Measurements from ENCODE around the gene NR4A1.
A peak's percentile ranks its signal among the peaks of the same experiment; 100 is the strongest.

Gene NR4A1

DNA sequence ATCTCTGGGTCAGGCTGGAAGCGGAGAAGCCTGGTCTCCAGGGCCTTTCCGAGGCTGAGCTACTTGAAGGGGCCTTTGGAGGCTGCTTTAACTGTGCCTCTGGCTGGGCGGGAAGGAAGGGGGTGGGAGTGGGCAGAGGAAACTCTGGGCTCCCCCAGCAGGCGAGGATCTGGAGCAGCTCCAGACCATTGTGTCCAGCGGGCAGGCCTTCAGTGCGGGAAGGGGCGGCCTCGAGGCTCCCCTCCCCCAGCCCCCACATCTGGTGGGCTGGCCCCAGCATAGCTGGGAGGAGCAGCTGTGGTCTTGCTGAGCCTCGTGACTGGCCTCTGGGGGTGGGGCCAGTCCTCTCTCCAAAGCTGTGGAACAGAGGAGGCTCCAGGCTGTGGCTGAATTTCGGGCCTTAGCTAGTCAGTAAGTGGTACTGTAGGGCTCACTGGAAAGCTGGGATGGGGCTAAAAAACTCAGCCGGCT is 41.1 kb upstream of the NR4A1 start:
- DNase-seq (ENCODE audit: low read depth in 1 of 2, low spot score in 1 of 2) = no peak
- TF ChIP-seq JUND (IDR thresholded peaks at IDR 0.05; ENCODE audit: low read depth) = no peak

DNA sequence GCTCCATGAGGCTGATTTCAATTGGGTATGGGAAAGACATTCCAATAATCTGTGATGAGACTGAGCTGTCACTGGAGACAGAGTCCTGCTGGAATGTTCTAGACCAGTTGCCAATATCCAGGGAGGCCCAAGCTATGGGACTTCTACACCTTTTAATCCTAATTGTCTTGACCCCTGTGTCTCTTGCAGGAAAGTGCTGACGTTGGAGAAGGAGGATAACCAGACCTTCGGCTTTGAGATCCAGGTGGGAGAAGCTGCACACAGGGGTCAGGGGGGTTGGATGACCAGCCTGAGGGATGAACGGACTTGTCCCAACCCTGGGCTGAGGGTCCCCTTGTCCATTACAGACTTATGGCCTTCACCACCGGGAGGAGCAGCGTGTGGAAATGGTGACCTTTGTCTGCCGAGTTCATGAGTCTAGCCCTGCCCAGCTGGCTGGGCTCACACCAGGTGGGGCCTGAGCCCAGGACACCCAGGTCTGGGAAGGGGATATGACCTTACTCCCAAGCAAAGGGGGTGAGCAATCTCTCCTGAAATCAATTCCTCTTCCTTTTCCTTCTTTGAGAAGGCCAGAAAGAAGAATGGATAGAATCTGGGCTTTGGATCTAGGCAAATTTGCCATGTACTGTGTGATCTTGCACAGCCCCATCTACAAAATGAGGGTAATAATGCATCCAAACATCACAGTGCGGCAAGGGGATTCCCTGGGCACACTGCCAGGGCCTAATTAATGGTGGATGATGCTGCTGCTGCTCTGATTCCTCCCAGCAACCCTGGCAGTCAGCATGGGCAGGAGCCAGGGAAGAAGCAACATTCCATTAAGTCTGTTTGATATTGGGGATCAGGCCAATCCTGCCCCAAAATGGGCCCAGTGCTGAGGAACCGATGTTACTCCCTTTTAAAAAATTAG is 40.3 kb upstream of the NR4A1 start:
- in situ Hi-C loops (cut with HindIII; ENCODE audit: low pct_unique_long_range_greater_than_20kb, low sequenced_read_pairs) = no loop called here
- DNase-seq (ENCODE audit: low read depth in 1 of 2, low spot score in 1 of 2) = no peak

More for the DNA sequence above, 41.1 kb upstream of the NR4A1 start:
- in situ Hi-C loops (cut with HindIII; ENCODE audit: low pct_unique_long_range_greater_than_20kb, low sequenced_read_pairs) = no loop called here

DNA sequence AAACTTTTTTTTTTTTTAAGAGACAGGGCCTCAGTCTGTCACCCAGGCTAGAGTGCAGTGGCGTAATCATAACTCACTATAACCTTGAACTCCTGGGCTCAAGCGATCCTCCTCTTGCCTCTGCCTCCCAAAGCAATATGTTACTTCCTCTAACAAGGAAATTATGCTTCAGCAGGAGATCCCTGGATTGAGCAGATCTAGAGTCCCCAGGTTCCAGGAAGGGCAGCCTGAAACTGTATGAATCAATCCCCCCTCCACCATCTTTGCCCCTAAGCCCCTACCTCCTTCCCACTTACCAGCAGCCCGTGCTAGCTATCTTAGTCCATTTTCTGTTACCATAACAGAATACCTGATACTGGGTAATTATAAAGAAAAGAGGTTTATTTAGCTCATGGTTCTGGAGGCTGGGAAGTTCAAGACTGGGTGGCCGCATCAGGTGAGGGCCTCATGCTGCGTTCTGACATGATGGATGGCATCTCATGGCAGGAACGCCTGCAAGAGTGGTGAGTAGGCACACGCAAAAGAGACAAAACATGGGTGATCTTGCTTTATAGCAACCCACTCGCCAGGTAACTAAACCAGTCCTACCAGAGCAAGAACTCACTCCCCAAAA is 39.5 kb upstream of the NR4A1 start:
- TF ChIP-seq JUND (IDR thresholded peaks at IDR 0.05; ENCODE audit: low read depth) = no peak
- in situ Hi-C loops (cut with HindIII; ENCODE audit: low pct_unique_long_range_greater_than_20kb, low sequenced_read_pairs) = no loop called here
- DNase-seq (ENCODE audit: low read depth in 1 of 2, low spot score in 1 of 2) = no peak

More for the DNA sequence above, 40.3 kb upstream of the NR4A1 start:
- no peak for TF ChIP-seq JUND (IDR thresholded peaks at IDR 0.05; ENCODE audit: low read depth)

DNA sequence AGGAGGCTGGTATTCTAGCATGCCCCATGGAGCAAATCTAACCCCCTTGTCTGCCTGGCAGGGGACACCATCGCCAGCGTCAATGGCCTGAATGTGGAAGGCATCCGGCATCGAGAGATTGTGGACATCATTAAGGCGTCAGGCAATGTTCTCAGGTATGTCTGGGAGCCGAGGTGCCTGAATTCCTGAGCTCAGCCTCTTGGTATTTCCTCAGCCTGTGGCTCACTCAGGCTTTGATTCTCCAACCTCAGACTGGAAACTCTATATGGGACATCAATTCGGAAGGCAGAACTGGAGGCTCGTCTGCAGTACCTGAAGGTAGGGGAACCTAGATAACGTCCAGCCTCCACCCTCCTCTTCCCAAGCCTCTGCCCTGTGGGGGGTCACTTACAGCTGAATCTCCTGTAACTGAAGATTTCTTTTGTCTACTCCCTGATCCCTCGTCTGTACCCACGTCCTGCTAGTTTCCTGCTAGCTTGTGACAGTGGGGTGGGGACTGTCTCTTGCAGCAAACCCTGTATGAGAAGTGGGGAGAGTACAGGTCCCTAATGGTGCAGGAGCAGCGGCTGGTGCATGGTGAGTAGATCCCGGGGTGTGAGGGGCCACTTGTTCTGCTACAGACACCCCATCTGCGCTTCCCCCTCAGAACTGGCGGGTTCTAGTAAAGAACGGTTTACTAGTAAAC is 37.5 kb upstream of the NR4A1 start:
- in situ Hi-C loops (cut with HindIII; ENCODE audit: low pct_unique_long_range_greater_than_20kb, low sequenced_read_pairs) = no loop called here
- DNase-seq (ENCODE audit: low read depth in 1 of 2, low spot score in 1 of 2) = no peak
- TF ChIP-seq JUND (IDR thresholded peaks at IDR 0.05; ENCODE audit: low read depth) = no peak

DNA sequence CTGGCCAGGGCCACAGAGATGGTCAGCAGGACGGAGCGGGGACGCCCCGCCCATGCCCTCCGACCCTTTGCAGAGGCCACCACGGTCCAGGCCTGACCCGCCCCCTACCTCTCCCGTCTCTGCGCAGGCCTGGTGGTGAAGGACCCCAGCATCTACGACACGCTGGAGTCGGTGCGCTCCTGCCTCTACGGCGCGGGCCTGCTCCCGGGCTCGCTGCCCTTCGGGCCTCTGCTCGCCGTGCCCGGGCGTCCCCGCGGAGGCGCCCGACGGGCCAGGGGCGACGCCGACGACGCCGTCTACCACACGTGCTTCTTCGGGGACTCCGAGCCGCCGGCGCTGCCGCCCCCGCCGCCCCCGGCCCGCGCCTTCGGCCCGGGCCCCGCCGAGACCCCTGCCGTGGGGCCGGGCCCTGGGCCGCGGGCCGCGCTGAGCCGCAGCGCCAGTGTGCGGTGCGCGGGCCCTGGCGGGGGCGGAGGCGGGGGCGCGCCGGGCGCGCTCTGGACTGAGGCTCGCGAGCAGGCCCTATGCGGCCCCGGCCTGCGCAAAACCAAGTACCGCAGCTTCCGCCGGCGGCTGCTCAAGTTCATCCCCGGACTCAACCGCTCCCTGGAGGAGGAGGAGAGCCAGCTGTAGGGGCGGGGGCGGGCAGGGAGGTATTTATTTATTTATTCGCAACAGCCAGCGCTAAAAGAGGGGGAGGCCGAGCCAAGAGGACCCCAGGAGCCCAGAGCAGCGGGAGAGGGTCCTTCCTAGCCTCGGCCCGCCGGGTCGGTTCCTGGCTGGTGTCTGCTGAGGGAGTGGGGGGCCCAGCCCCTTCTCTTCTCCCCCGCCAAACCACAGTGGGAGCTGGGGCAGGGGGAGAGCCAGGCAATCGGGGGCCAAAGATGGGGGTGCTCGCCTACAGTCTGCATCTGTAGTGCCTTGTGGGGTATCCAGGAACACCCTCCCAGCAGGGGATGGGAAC is 36.4 kb upstream of the NR4A1 start:
- no peak for DNase-seq (ENCODE audit: low read depth in 1 of 2, low spot score in 1 of 2)
- no peak for TF ChIP-seq JUND (IDR thresholded peaks at IDR 0.05; ENCODE audit: low read depth)
- in situ Hi-C loops (cut with HindIII; ENCODE audit: low pct_unique_long_range_greater_than_20kb, low sequenced_read_pairs) = no loop called here

DNA sequence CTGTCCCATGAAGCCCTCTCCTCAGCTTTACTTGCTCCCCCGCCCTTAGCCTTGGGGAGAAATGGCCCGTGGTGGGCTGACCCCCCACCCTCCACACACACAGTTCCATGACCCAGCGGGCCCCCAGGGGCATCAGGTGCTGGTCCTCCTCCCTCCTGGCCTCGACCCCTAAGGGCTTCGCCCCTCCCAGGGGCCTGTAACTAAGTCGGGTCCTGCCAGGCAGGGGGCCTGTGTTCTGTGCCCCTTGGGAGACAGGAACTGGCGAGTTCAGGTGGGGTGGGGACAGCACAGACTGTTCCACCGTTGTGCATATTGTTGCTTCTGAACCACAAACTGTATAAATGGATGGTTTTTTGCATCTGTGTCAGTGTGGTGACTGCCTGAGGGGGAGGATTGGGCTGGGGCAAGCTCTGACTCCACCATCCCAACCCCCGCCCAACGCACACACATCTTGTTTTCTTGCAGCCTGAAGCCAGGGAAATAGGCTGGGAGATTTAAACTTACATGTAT is 35.7 kb upstream of the NR4A1 start:
- in situ Hi-C loops (cut with HindIII; ENCODE audit: low pct_unique_long_range_greater_than_20kb, low sequenced_read_pairs) = no loop called here
- DNase-seq (ENCODE audit: low read depth in 1 of 2, low spot score in 1 of 2) = no peak
- no peak for TF ChIP-seq JUND (IDR thresholded peaks at IDR 0.05; ENCODE audit: low read depth)

DNA sequence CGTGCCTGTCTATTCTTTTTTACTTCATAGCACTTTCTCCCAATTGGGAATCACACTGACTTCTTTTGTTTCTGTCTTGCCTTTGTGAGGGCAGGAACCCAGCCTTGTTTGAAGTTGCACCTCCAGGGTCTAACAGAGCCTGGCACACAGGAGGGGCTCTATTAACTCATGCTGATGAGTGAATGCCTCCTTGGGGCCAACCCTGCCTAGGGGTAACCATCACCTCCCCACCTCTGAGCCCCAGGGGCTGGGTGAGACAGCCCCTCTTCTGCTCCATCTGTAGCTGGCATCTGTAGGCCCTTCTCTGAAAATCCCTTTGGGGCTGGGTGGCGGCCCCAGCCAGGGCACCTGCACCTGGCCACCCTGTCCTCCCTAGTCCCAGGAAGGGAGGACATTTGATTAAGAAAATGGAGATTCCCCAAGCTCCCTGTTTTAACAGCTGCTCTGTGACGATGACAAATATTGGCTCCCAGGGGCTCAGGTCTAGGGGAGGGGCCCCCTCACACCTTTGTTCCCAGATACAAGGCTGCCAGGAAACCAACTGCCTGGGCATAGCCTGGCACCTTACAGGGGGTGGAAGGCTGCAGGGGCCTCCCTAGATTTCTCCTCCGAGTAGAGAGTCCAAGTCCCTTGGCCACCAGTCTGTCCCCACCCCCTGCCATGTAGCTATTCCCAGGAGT is 32.7 kb upstream of the NR4A1 start:
- in situ Hi-C loops (cut with HindIII; ENCODE audit: low pct_unique_long_range_greater_than_20kb, low sequenced_read_pairs) = no loop called here

DNA sequence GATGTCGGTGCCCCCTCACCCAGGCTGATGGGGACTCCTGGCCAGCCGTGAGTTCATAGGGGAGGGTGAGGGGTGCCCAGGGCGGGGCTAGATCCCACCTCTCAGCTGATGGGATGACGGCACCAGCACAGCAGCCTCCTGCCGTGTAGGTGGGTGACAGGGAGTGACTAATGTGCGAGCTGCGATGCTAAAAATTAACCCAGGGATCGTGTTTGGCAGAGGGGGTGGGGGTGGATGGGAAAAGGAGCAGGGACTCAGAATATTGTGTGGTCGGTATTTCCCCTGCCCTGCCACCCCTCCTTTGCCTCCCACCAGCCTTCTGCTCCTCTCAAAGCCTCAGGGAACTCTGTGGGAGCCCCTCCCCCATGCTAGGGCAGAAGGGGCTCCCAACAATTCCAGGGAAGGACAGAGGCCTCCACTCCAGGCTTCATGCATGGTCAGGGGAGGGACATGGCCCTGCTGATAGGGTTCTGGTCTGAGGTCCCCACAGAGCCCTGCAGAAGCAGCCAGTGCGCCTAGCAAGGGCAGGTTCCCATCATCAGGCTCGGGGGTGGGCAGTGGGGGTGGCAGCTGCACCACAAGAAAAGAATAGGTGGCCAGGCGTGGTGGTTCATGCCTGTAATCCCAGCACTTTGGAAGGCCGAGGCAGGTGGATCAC is 32.0 kb upstream of the NR4A1 start:
- no peak for TF ChIP-seq JUND (IDR thresholded peaks at IDR 0.05; ENCODE audit: low read depth)
- no peak for DNase-seq (ENCODE audit: low read depth in 1 of 2, low spot score in 1 of 2)
- in situ Hi-C loops (cut with HindIII; ENCODE audit: low pct_unique_long_range_greater_than_20kb, low sequenced_read_pairs) = no loop called here

More for the DNA sequence above, 32.7 kb upstream of the NR4A1 start:
- TF ChIP-seq JUND (IDR thresholded peaks at IDR 0.05; ENCODE audit: low read depth) = no peak
- DNase-seq (ENCODE audit: low read depth in 1 of 2, low spot score in 1 of 2) = no peak

DNA sequence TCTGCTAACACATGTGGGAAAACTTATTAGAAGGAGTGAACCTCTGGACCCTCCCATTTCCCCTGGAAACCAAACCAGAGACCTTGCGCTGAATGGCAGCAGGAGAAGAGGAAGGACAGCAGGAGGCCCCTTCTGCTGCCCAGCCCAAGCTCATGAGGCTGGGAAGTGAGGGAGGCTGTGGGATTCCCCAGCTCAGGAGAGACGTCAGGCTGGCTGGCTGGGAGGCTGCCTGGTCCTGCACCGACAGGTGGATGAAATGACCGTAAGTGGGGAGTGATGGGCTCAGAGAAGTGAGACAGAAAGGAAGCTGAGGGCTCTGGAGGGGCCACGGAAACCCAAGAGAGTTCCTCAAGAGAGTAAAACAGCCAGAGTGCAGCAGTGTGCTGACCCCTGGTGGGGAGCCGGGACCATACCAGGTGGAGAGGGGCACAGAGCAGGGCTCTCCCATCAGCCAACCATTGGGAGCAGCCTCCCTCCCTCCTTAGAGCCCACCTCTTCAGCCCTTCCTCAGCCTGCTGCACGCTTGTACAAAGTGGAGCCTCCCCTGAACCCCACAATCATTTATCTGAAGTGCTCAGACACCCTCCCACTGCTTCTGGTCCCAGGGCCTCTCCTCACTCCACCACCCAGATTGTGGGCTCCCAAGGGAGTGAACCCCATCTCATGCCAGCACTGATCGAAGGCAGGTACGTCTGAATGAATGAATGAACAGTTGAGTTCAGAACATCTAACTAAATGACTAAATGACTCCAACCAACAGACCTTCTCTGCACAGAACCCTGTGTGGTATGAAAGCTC is 30.5 kb upstream of the NR4A1 start:
- peak; percentile 68 to 81 for DNase-seq (ENCODE audit: low read depth in 1 of 2, low spot score in 1 of 2)
- in situ Hi-C loops (cut with HindIII; ENCODE audit: low pct_unique_long_range_greater_than_20kb, low sequenced_read_pairs) = no loop called here
- TF ChIP-seq JUND (IDR thresholded peaks at IDR 0.05; ENCODE audit: low read depth) = no peak

DNA sequence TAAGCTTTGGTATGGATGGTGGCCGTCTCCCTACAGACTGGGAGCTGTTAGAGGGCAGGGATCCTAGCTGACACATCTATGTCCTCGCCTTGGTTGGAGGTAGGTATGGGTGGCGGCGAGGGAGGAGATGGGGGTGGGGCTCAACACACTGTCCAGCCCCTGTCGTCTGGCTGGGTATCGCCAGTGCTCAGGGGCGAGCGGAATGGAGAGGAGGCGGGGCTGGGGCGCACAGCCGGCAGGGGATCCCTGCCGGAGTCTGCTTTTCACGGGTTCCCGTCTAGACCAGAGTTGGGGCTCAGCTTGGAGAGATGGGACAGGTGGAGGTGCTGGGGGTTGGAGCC is 28.4 kb upstream of the NR4A1 start:
- TF ChIP-seq JUND (IDR thresholded peaks at IDR 0.05; ENCODE audit: low read depth) = no peak
- in situ Hi-C loops (cut with HindIII; ENCODE audit: low pct_unique_long_range_greater_than_20kb, low sequenced_read_pairs) = no loop called here
- peak; percentile 52 to 70 for DNase-seq (ENCODE audit: low read depth in 1 of 2, low spot score in 1 of 2)

Measured in T47D (cell line).